Keratinocyte (primary cell): Measurements from ENCODE around the gene ATP13A1. TPM values are rescaled to one million over a fixed set of nuclear protein-coding genes. Genes with fewer than 3 reads are reported as not detected.

Experiments used
- DNase-seq: peaks from one replicate; pipeline ENCODE4 v3.0.0-alpha.2; 2011; ENCODE audit warnings: low read depth, missing footprints, low spot score
- FAIRE-seq: peaks from 2 replicates; lab custom pipeline; 2011; peaks lifted over from hg19 to GRCh38; lab: Jason Lieb, UNC
- H2AFZ ChIP-seq: 2 replicates; pipeline ENCODE4 v1.6.0; 2012; ENCODE audit warnings: low read length, control low read depth, inconsistent platforms; ENCODE audit not compliant: control insufficient read depth
- H3K27ac ChIP-seq: 2 replicates; pipeline ENCODE4 v1.5.1; 2011; ENCODE audit warnings: low read length; ENCODE audit not compliant: control insufficient read depth, insufficient read depth
- H3K27me3 ChIP-seq: 3 replicates; pipeline ENCODE4 v1.6.0; 2011; ENCODE audit warnings: low read length; ENCODE audit not compliant: control insufficient read depth, insufficient read depth; ENCODE audit errors: extremely low read depth
- H3K36me3 ChIP-seq, 2 experiments: 2 replicates in 1 of 2; 3 replicates in 1 of 2; pipeline ENCODE4 v1.5.1; 2011; ENCODE audit warnings: low read length in 2 of 2, mild to moderate bottlenecking in 1 of 2; ENCODE audit not compliant: control insufficient read depth in 2 of 2, insufficient read depth in 2 of 2; ENCODE audit errors: extremely low read depth in 1 of 2
- H3K4me1 ChIP-seq: 3 replicates; pipeline ENCODE4 v1.5.1; 2011; ENCODE audit warnings: low read length; ENCODE audit not compliant: control insufficient read depth, insufficient read depth; ENCODE audit errors: extremely low read depth
- H3K4me2 ChIP-seq: 3 replicates; pipeline ENCODE4 v1.6.0; 2011; ENCODE audit warnings: low read depth, low read length; ENCODE audit not compliant: control insufficient read depth, insufficient read depth; ENCODE audit errors: extremely low read depth
- H3K4me3 ChIP-seq, 3 experiments: fragments of 200-600 bp in 1 of 3; sonication (generic) in 1 of 3; 2 replicates in 2 of 3; 3 replicates in 1 of 3; pipeline ENCODE4 v1.5.1; 2011 to 2016; ENCODE audit warnings: low read length in 3 of 3, mild to moderate bottlenecking in 3 of 3, control low read depth in 2 of 3, inconsistent platforms in 1 of 3, low read depth in 1 of 3, mixed read lengths in 1 of 3, mixed run types in 1 of 3, moderate library complexity in 1 of 3; ENCODE audit not compliant: control insufficient read depth in 2 of 3, insufficient read depth in 2 of 3; ENCODE audit errors: extremely low read depth in 1 of 3
- H3K79me2 ChIP-seq: 2 replicates; pipeline ENCODE4 v1.6.0; 2012; ENCODE audit warnings: low read length; ENCODE audit not compliant: control insufficient read depth, insufficient read depth
- H3K9ac ChIP-seq: 3 replicates; pipeline ENCODE4 v1.6.0; 2011; ENCODE audit warnings: low read length; ENCODE audit not compliant: control insufficient read depth, insufficient read depth; ENCODE audit errors: extremely low read depth
- H3K9me1 ChIP-seq: 3 replicates; pipeline ENCODE4 v1.6.0; 2011; ENCODE audit warnings: low read length; ENCODE audit not compliant: control insufficient read depth, insufficient read depth; ENCODE audit errors: extremely low read depth
- H3K9me3 ChIP-seq: 2 replicates; pipeline ENCODE4 v1.5.1; 2012; ENCODE audit warnings: low read depth, low read length; ENCODE audit not compliant: control insufficient read depth
- H4K20me1 ChIP-seq: 3 replicates; pipeline ENCODE4 v1.6.0; 2011; ENCODE audit warnings: low read length; ENCODE audit not compliant: control insufficient read depth, insufficient read depth; ENCODE audit errors: extremely low read depth
- CTCF ChIP-seq, 3 experiments: IDR thresholded peaks in 1 of 3; conservative IDR thresholded peaks in 1 of 3; optimal IDR thresholded peaks in 1 of 3; 2 replicates in 2 of 3; 3 replicates in 1 of 3; pipeline versions ENCODE3 to v1.5.1; 2011; ENCODE audit warnings: low read length in 3 of 3, mild to moderate bottlenecking in 3 of 3, moderate library complexity in 2 of 3, control low read depth in 1 of 3, inconsistent platforms in 1 of 3; ENCODE audit not compliant: insufficient read depth in 2 of 3; ENCODE audit errors: extremely low read depth in 1 of 3
- EZH2 ChIP-seq: IDR thresholded peaks from one replicate; pipeline ENCODE4 v1.6.1; 2012; ENCODE audit warnings: inconsistent platforms, mild to moderate bottlenecking, low read length, moderate library complexity
- dilution Hi-C: fragments of 300-500 bp; cut with MboI; formaldehyde crosslinking; loops from one replicate; pipeline ENCODE4 v1.7.0; 2020; ENCODE audit warnings: low sequenced_read_pairs; ENCODE audit not compliant: extremely low pct_ligation_motif_present
- polyA plus RNA-seq, 5 experiments: library from polyadenylated mRNA; depleted of rRNA in 3 of 5; stranded (reverse) in 3 of 5; stranded (forward) in 1 of 5; unstranded in 1 of 5; fragments of >200 nt; gene quantifications; 1 replicate in 1 of 5; 2 replicates in 3 of 5; 3 replicates in 1 of 5; pipeline versions ENCODE4 v1.2.1 to v1.2.3, GENCODE V29; 2011 to 2012; ENCODE audit warnings: missing spikeins in 2 of 5, low read depth in 1 of 5, low replicate concordance in 1 of 5
- small RNA-seq, 3 experiments: library from RNA; depleted of rRNA; stranded (forward); fragments of <200 nt; gene quantifications; one replicate each; pipeline ENCODE3, GENCODE V24; 2012; ENCODE audit warnings: low read depth in 3 of 3, low replicate concordance in 1 of 3; ENCODE audit not compliant: insufficient read length in 3 of 3

The ATP13A1 gene
- polyA plus RNA-seq, 1 donor (not counting 4 experiments of a cell fraction or from before 2014, with no cell fraction given), result 9.8 TPM

- FAIRE-seq (no peak), DNase-seq (no peak)
- no peak overlapping the region for H2AFZ ChIP-seq
- H3K4me3 ChIP-seq, result no peak overlapping the region
- H3K27me3 ChIP-seq, result no peaks in the 10 kb centered on the region
- dilution Hi-C loops, result no loop called here
- no peaks in the 10 kb centered on the region for H4K20me1 ChIP-seq
- TF ChIP-seq EZH2, result no peak
- TF ChIP-seq CTCF (optimal IDR thresholded peaks at IDR 0.05 in 1 of 3, IDR thresholded peaks at IDR 0.05 in 1 of 3, conservative IDR thresholded peaks at IDR 0.05 in 1 of 3; ENCODE audit: extremely low read depth in 1 of 3, insufficient read depth in 2 of 3, low read length in 3 of 3), result no peak
- no peaks in the 10 kb centered on the region for H3K9me3 ChIP-seq
- no peaks in the 10 kb centered on the region for H3K36me3 ChIP-seq
- H3K79me2 ChIP-seq, result no peaks in the 10 kb centered on the region
- no peak overlapping the region for H3K4me2 ChIP-seq
- no peaks in the 10 kb centered on the region for H3K9me1 ChIP-seq
- H3K4me1 ChIP-seq, result peaks cover 16% of the 10 kb centered on the region
- H3K27ac ChIP-seq, result no peak overlapping the region
- no peak overlapping the region for H3K9ac ChIP-seq
Measured at GRCh38 chr19:19597809-19598306, 65.6 kb downstream of the ATP13A1 start.

Small RNAs within 50 kb of the gene (small RNA-seq; reads per million reads assigned to genes)
- gene AC011458.2, result 0 reads per million in 3 experiments

Other genes with a start within 250 kb of the ATP13A1 start
- gene TSSK6, start 148.1 kb downstream of the ATP13A1 start, polyA plus RNA-seq, result 0.47 to 1.0 TPM (median 0.77 TPM) in 3 replicates
- gene NDUFA13, start 147.5 kb downstream of the ATP13A1 start, polyA plus RNA-seq, result 294 to 475 TPM (median 343 TPM) in 3 replicates
- 0.56 to 1.4 TPM (median 1.2 TPM) in 3 replicates for gene YJEFN3, start 134.8 kb downstream of the ATP13A1 start, polyA plus RNA-seq
- gene CILP2, start 125.4 kb downstream of the ATP13A1 start, polyA plus RNA-seq, result 0.07 to 0.21 TPM (median 0.14 TPM) in 3 replicates
- gene PBX4, start 45.0 kb downstream of the ATP13A1 start, polyA plus RNA-seq, result 1.7 to 2.2 TPM (median 2.1 TPM) in 3 replicates
- 7.3 to 12.4 TPM (median 10.4 TPM) in 3 replicates for gene LPAR2, start 35.5 kb downstream of the ATP13A1 start, polyA plus RNA-seq
- 5.0 to 7.1 TPM (median 5.5 TPM) in 3 replicates for gene GMIP, start 20.0 kb downstream of the ATP13A1 start, polyA plus RNA-seq
- gene ZNF101, start 5.2 kb upstream of the ATP13A1 start, polyA plus RNA-seq, result 6.0 to 9.8 TPM (median 8.1 TPM) in 3 replicates
- 1.8 to 2.1 TPM (median 2.1 TPM) in 3 replicates for gene ZNF14, start 69.4 kb upstream of the ATP13A1 start, polyA plus RNA-seq
- gene ZNF506, start 158.1 kb upstream of the ATP13A1 start, polyA plus RNA-seq, result 5.6 to 9.7 TPM (median 8.7 TPM) in 3 replicates
- 1.8 to 2.3 TPM (median 2.0 TPM) in 3 replicates for gene ZNF253, start 202.2 kb upstream of the ATP13A1 start, polyA plus RNA-seq
- 4.3 to 4.8 TPM (median 4.8 TPM) in 3 replicates for gene ZNF93, start 237.3 kb upstream of the ATP13A1 start, polyA plus RNA-seq